IMR-90 (cell line): ENCODE data around the gene EBF3. TPM values are rescaled to one million over a fixed set of nuclear protein-coding genes. Genes with fewer than 3 reads are reported as not detected.

Source experiments
- ATAC-seq: fragments of 200-7000 bp; cut with Tn5 transposase; 2 replicates; pipeline ENCODE4 v1.9.1; 2020; ENCODE audit warnings: low read depth, mild to moderate bottlenecking, moderate library complexity
- BruUV-seq: library from RNA; stranded (reverse); fragments of 400-500 nt; replicated peaks from 2 replicates; lab custom pipeline; 2021; lab: Mats Ljungman, UMichigan
- CTCF ChIA-PET: fragments of 300-600 bp; formaldehyde crosslinking; extraction: SDS; loops from one replicate; lab custom pipeline; 2021; ENCODE audit warnings: antibody characterized with exemption; lab: Yijun Ruan, JAX
- POLR2A ChIA-PET: fragments of 300-600 bp; sonication (Branson Sonifier 250); formaldehyde crosslinking; loops from one replicate; lab custom pipeline; 2022; ENCODE audit warnings: antibody characterized with exemption; ENCODE audit not compliant: unreplicated experiment; lab: Charles Lee
- DNase-seq: peaks from one replicate; pipeline ENCODE4 v3.0.0; 2013
- H2AFZ ChIP-seq: replicated peaks from 2 replicates; pipeline ENCODE3; 2013; ENCODE audit warnings: low read length, mild to moderate bottlenecking; ENCODE audit not compliant: poor library complexity
- H2AK5ac ChIP-seq: 2 replicates; pipeline ENCODE4 v1.6.1; 2013; ENCODE audit warnings: low read depth, low read length, inconsistent platforms
- H2AK9ac ChIP-seq: replicated peaks from 2 replicates; pipeline ENCODE3; 2013; ENCODE audit warnings: mild to moderate bottlenecking, low read depth, low read length, moderate library complexity; ENCODE audit not compliant: poor library complexity
- H2BK120ac ChIP-seq: 2 replicates; pipeline ENCODE4 v1.6.1; 2013; ENCODE audit warnings: low read depth, low read length, inconsistent platforms
- H2BK15ac ChIP-seq: 3 replicates; pipeline ENCODE4 v1.6.1; 2013; ENCODE audit warnings: low read depth, low read length, inconsistent platforms
- H2BK20ac ChIP-seq: 2 replicates; pipeline ENCODE4 v1.6.1; 2013; ENCODE audit warnings: low read depth, mild to moderate bottlenecking, inconsistent platforms, low read length, moderate library complexity
- H2BK5ac ChIP-seq: 2 replicates; pipeline ENCODE4 v1.6.1; 2013; ENCODE audit warnings: mild to moderate bottlenecking, low read depth, low read length, inconsistent platforms; ENCODE audit not compliant: poor library complexity, severe bottlenecking
- H3K14ac ChIP-seq: replicated peaks from 2 replicates; pipeline ENCODE4 v1.6.1; 2013; ENCODE audit warnings: low read depth, low read length, inconsistent platforms
- H3K18ac ChIP-seq: 2 replicates; pipeline ENCODE4 v1.6.1; 2013; ENCODE audit warnings: low read depth, low read length, control low read depth
- H3K23ac ChIP-seq: 2 replicates; pipeline ENCODE4 v1.6.1; 2013; ENCODE audit warnings: low read depth, low read length, inconsistent platforms
- H3K27ac ChIP-seq: 2 replicates; pipeline ENCODE4 v1.5.1; 2013; ENCODE audit warnings: mild to moderate bottlenecking, control low read depth, low read length; ENCODE audit not compliant: insufficient read depth
- H3K27me3 ChIP-seq: 2 replicates; pipeline ENCODE4 v1.6.1; 2013; ENCODE audit warnings: low read length; ENCODE audit not compliant: control insufficient read depth, insufficient read depth
- H3K36me3 ChIP-seq: 2 replicates; pipeline ENCODE4 v1.6.1; 2013; ENCODE audit warnings: low read length, mixed read lengths; ENCODE audit not compliant: control insufficient read depth, insufficient read depth
- H3K4ac ChIP-seq: 2 replicates; pipeline ENCODE4 v1.6.1; 2013; ENCODE audit warnings: low read depth, low read length, inconsistent platforms
- H3K4me1 ChIP-seq: 2 replicates; pipeline ENCODE4 v1.6.1; 2013; ENCODE audit warnings: low read length, mixed read lengths; ENCODE audit not compliant: control insufficient read depth, insufficient read depth
- H3K4me2 ChIP-seq: 2 replicates; pipeline ENCODE4 v1.6.1; 2013; ENCODE audit warnings: low read depth, mild to moderate bottlenecking, control low read depth, low read length, moderate library complexity
- H3K4me3 ChIP-seq: 2 replicates; pipeline ENCODE4 v1.5.1; 2013; ENCODE audit warnings: low read depth, mild to moderate bottlenecking, control low read depth, low read length, moderate library complexity; ENCODE audit not compliant: insufficient read depth
- H3K56ac ChIP-seq: 2 replicates; pipeline ENCODE4 v1.6.1; 2013; ENCODE audit warnings: low read length, inconsistent platforms; ENCODE audit not compliant: insufficient read depth; ENCODE audit errors: extremely low read depth
- H3K79me1 ChIP-seq, 2 experiments: 2 replicates each; pipeline ENCODE4 v1.6.1; 2013; ENCODE audit warnings: low read length in 2 of 2, inconsistent platforms in 1 of 2, low read depth in 1 of 2
- H3K9ac ChIP-seq: 2 replicates; pipeline ENCODE4 v1.6.1; 2013; ENCODE audit warnings: low read depth, low read length, control low read depth
- H3K9me1 ChIP-seq: 2 replicates; pipeline ENCODE4 v1.6.1; 2013; ENCODE audit warnings: low read length, inconsistent platforms; ENCODE audit not compliant: insufficient read depth
- H3K9me3 ChIP-seq: 2 replicates; pipeline ENCODE4 v1.6.1; 2013; ENCODE audit warnings: low read length; ENCODE audit not compliant: control insufficient read depth, insufficient read depth
- H4K20me1 ChIP-seq: 2 replicates; pipeline ENCODE4 v1.6.1; 2013; ENCODE audit warnings: low read length, inconsistent platforms; ENCODE audit not compliant: insufficient read depth
- H4K5ac ChIP-seq: 2 replicates; pipeline ENCODE4 v1.6.1; 2013; ENCODE audit warnings: mild to moderate bottlenecking, low read depth, low read length, control low read depth
- H4K8ac ChIP-seq, 2 experiments: 2 replicates each; pipeline ENCODE4 v1.6.1; 2013; ENCODE audit warnings: low read depth in 2 of 2, low read length in 2 of 2, control low read depth in 1 of 2, inconsistent platforms in 1 of 2
- H4K91ac ChIP-seq: 2 replicates; pipeline ENCODE4 v1.6.1; 2013; ENCODE audit warnings: low read depth, low read length, inconsistent platforms; ENCODE audit not compliant: insufficient read depth
- BHLHE40 ChIP-seq: fragments of 150-350 bp; IDR thresholded peaks from 2 replicates; pipeline ENCODE4 v1.6.1; 2016; ENCODE audit warnings: mild to moderate bottlenecking, low read depth, low read length
- CEBPB ChIP-seq: IDR thresholded peaks from 2 replicates; pipeline ENCODE4 v1.6.1; 2012; ENCODE audit warnings: low read depth, low read length, improper control_type of control experiment
- CHD1 ChIP-seq: IDR thresholded peaks from 2 replicates; pipeline ENCODE4 v1.6.1; 2012; ENCODE audit warnings: low read depth, low read length, improper control_type of control experiment
- CTCF ChIP-seq: conservative IDR thresholded peaks from 2 replicates; pipeline ENCODE4 v1.5.1; 2012; ENCODE audit warnings: mild to moderate bottlenecking, low read depth, low read length, improper control_type of control experiment
- ELK1 ChIP-seq: fragments of 150-350 bp; IDR thresholded peaks from 2 replicates; pipeline ENCODE4 v1.6.1; 2016; ENCODE audit warnings: low read depth, mild to moderate bottlenecking, low read length, moderate library complexity, borderline replicate concordance
- FOS ChIP-seq: fragments of 150-350 bp; IDR thresholded peaks from 2 replicates; pipeline ENCODE4 v1.6.1; 2016; ENCODE audit warnings: low read depth, low read length
- MAFK ChIP-seq: IDR thresholded peaks from 2 replicates; pipeline ENCODE4 v1.6.1; 2012; ENCODE audit warnings: low read depth, low read length, improper control_type of control experiment
- MAZ ChIP-seq: IDR thresholded peaks from 2 replicates; pipeline ENCODE4 v1.6.1; 2012; ENCODE audit warnings: low read depth, mild to moderate bottlenecking, low read length, improper control_type of control experiment, moderate library complexity, borderline replicate concordance
- MXI1 ChIP-seq: IDR thresholded peaks from 2 replicates; pipeline ENCODE4 v1.6.1; 2012; ENCODE audit warnings: low read depth, mild to moderate bottlenecking, low read length, moderate library complexity, borderline replicate concordance
- NFE2L2 ChIP-seq: fragments of 150-350 bp; IDR thresholded peaks from 2 replicates; pipeline ENCODE4 v1.6.1; 2016; ENCODE audit warnings: low read depth, mild to moderate bottlenecking, low read length
- POLR2A ChIP-seq: IDR thresholded peaks from 2 replicates; pipeline ENCODE4 v1.6.1; 2012; ENCODE audit warnings: mild to moderate bottlenecking, low read depth, low read length
- RAD21 ChIP-seq: IDR thresholded peaks from 2 replicates; pipeline ENCODE4 v1.6.1; 2012; ENCODE audit warnings: low read length, improper control_type of control experiment
- RCOR1 ChIP-seq: IDR thresholded peaks from 2 replicates; pipeline ENCODE4 v1.6.1; 2012; ENCODE audit warnings: mild to moderate bottlenecking, low read length, improper control_type of control experiment; ENCODE audit not compliant: insufficient replicate concordance
- RFX5 ChIP-seq: IDR thresholded peaks from 2 replicates; pipeline ENCODE4 v1.8.0; 2012; ENCODE audit warnings: low read depth, mild to moderate bottlenecking, low read length, moderate library complexity
- SMC3 ChIP-seq: fragments of 150-350 bp; IDR thresholded peaks from 2 replicates; pipeline ENCODE4 v1.6.1; 2016; ENCODE audit warnings: low read depth, mild to moderate bottlenecking, antibody characterized with exemption, low read length, moderate library complexity
- USF2 ChIP-seq: fragments of 150-350 bp; IDR thresholded peaks from 2 replicates; pipeline ENCODE4 v1.6.1; 2017; ENCODE audit warnings: mild to moderate bottlenecking, antibody characterized with exemption, low read length, low read depth
- WGBS, 2 experiments: methylation state at CpG; one replicate each; pipeline versions ENCODE4 v1.1.5 to v1.1.7; 2013; ENCODE audit warnings: missing lambda C conversion rate in 2 of 2; ENCODE audit not compliant: insufficient read length in 1 of 2; ENCODE audit errors: extremely low coverage in 2 of 2; 5-methylcytosine and 5-hydroxymethylcytosine counted together
- dilution Hi-C: fragments of 300-500 bp; cut with HindIII; formaldehyde crosslinking; loops from one replicate; pipeline ENCODE4 v1.14.3; 2018; ENCODE audit warnings: low sequenced_read_pairs; ENCODE audit not compliant: unreplicated experiment
- in situ Hi-C: fragments of 300-500 bp; cut with MboI; formaldehyde crosslinking; loops from 3 replicates; pipeline ENCODE4 v1.14.3; 2019; ENCODE audit warnings: low sequenced_read_pairs, inconsistent platforms, mixed read lengths
- intact Hi-C: fragments of 100-400 bp; cut with micrococcal nuclease; formaldehyde crosslinking; loops from 2 replicates; pipeline ENCODE4 v1.10.0; 2022
- polyA plus RNA-seq, 3 experiments: library from polyadenylated mRNA; depleted of rRNA; stranded (reverse); fragments of >200 nt; gene quantifications; 2 replicates each; pipeline ENCODE4 v1.2.3, GENCODE V29; 2012; ENCODE audit warnings: low replicate concordance in 1 of 3
- total RNA-seq: library from RNA; depleted of rRNA; stranded (reverse); fragments of >200 nt; gene quantifications from 2 replicates; pipeline ENCODE4 v1.2.3, GENCODE V29; 2012

EBF3 gene
- total and polyA plus RNA-seq, 2 of the 4 experiments (the other 2 are of a cell fraction): 0.36 to 0.70 TPM

- dilution Hi-C loops (no loop called here), intact Hi-C loops (no loop called here), in situ Hi-C loops (no loop called here)
- ATAC-seq: no peak
- peaks cover 33% of the 10 kb centered on the region for H3K9me3 ChIP-seq
- no peak overlapping the region for H3K56ac ChIP-seq
- H2AFZ ChIP-seq: no peak overlapping the region
- no TSS peak for BruUV-seq
- H3K4me2 ChIP-seq: no peak overlapping the region
- no peak overlapping the region for H3K4ac ChIP-seq
- no peak overlapping the region for H2AK9ac ChIP-seq
- H2BK20ac ChIP-seq: no peak overlapping the region
- no peak overlapping the region for H3K23ac ChIP-seq
- H3K27me3 ChIP-seq: no peaks in the 10 kb centered on the region
- no peak overlapping the region for H2BK15ac ChIP-seq
- no peak overlapping the region for H3K4me3 ChIP-seq
- WGBS, 2 experiments: 83% methylated on average over 3 of the region's 7 CpGs; no CpG with 5 or more reads in 1 of the 2 experiments
- no peaks in the 10 kb centered on the region for H3K4me1 ChIP-seq
- H3K14ac ChIP-seq: no peak overlapping the region
- CTCF ChIA-PET: no interaction called here
- no peak for DNase-seq
- H4K5ac ChIP-seq: no peak overlapping the region
- H3K27ac ChIP-seq: no peak overlapping the region
- H3K18ac ChIP-seq: no peak overlapping the region
- no peak for TF ChIP-seq CHD1
- TF ChIP-seq MXI1: no peak
- no peak for TF ChIP-seq RFX5
- TF ChIP-seq ELK1: no peak
- TF ChIP-seq RCOR1: no peak
- no peak for TF ChIP-seq CTCF
- TF ChIP-seq SMC3: no peak
- TF ChIP-seq NFE2L2: no peak
- TF ChIP-seq FOS: no peak
- TF ChIP-seq MAFK: no peak
- no peak for TF ChIP-seq USF2
- no peak for TF ChIP-seq RAD21
- no peak for TF ChIP-seq POLR2A
- no peak for TF ChIP-seq BHLHE40
- TF ChIP-seq CEBPB: no peak
- TF ChIP-seq MAZ: no peak
- H4K8ac ChIP-seq: no peak overlapping the region
- H3K79me1 ChIP-seq: no peaks in the 10 kb centered on the region
- POLR2A ChIA-PET: no interaction called here
- no peak overlapping the region for H2BK5ac ChIP-seq
- no peaks in the 10 kb centered on the region for H3K9me1 ChIP-seq
- H4K20me1 ChIP-seq: no peaks in the 10 kb centered on the region
- H3K9ac ChIP-seq: no peak overlapping the region
- no peak overlapping the region for H2BK120ac ChIP-seq
- no peak overlapping the region for H2AK5ac ChIP-seq
- no peaks in the 10 kb centered on the region for H3K36me3 ChIP-seq
- no peak overlapping the region for H4K91ac ChIP-seq
Measured at GRCh38 chr10:129792141-129792540, 171.9 kb downstream of the EBF3 start.
